ENCODE results near the gene HEPN1.

Gene HEPN1

DNA sequence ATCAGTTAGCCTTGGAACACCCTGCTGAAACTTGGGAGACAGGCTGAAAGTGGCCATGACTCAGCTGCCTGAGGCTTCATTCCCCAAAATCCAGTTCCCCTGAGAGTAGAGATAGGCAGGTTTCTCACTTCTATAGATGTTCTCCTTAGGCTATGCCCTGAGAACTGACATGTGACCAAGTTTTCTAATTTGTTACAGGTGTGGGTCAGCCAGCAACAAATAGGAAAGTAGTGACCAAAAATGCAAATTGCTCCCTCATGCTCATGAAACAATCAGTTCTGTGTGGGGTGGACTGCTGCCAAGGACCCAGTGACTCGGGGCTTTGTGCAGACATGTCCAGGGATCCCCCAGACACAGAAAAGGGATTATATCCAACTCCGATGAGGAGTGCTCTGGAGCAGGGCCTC is 27.7 kb downstream of the HEPN1 start:
- Histone ChIP-seq H3F3A (ENCODE audit: insufficient read depth, low read length) (no peaks in the 10 kb centered on the region), H4K20me1 (ENCODE audit: insufficient read depth, low read length) (no peaks in the 10 kb centered on the region), H3K9ac (ENCODE audit: low read length) (no peak overlapping the region), H3K79me2 (ENCODE audit: insufficient read depth, low read length) (no peaks in the 10 kb centered on the region), H3K27ac (ENCODE audit: low read depth, low read length, poor library complexity, severe bottlenecking) (no peak overlapping the region), H3K36me3 (ENCODE audit: insufficient read depth, low read length) (no peaks in the 10 kb centered on the region), H3K9me2 (ENCODE audit: low read depth, low read length) (no peaks in the 10 kb centered on the region), H3K4me1 (ENCODE audit: insufficient read depth, low read length, severe bottlenecking) (no peaks in the 10 kb centered on the region), H3K4me3 (ENCODE audit: low read depth, low read length, poor library complexity, severe bottlenecking) (no peak overlapping the region), H2AFZ (ENCODE audit: low read length) (no peak overlapping the region), H3K9me3 (ENCODE audit: low read length) (no peaks in the 10 kb centered on the region), H3K27me3 (ENCODE audit: insufficient read depth, low read length) (no peaks in the 10 kb centered on the region), H3K4me2 (ENCODE audit: low read length) (no peak overlapping the region)
- TF ChIP-seq, protein P1, sequence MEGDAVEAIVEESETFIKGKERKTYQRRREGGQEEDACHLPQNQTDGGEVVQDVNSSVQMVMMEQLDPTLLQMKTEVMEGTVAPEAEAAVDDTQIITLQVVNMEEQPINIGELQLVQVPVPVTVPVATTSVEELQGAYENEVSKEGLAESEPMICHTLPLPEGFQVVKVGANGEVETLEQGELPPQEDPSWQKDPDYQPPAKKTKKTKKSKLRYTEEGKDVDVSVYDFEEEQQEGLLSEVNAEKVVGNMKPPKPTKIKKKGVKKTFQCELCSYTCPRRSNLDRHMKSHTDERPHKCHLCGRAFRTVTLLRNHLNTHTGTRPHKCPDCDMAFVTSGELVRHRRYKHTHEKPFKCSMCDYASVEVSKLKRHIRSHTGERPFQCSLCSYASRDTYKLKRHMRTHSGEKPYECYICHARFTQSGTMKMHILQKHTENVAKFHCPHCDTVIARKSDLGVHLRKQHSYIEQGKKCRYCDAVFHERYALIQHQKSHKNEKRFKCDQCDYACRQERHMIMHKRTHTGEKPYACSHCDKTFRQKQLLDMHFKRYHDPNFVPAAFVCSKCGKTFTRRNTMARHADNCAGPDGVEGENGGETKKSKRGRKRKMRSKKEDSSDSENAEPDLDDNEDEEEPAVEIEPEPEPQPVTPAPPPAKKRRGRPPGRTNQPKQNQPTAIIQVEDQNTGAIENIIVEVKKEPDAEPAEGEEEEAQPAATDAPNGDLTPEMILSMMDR (IDR thresholded peaks at IDR 0.05; ENCODE audit: low read length), result no peak
- TF ChIP-seq EZH2 (IDR thresholded peaks at IDR 0.05; ENCODE audit: borderline replicate concordance, low read length), result no peak

DNA sequence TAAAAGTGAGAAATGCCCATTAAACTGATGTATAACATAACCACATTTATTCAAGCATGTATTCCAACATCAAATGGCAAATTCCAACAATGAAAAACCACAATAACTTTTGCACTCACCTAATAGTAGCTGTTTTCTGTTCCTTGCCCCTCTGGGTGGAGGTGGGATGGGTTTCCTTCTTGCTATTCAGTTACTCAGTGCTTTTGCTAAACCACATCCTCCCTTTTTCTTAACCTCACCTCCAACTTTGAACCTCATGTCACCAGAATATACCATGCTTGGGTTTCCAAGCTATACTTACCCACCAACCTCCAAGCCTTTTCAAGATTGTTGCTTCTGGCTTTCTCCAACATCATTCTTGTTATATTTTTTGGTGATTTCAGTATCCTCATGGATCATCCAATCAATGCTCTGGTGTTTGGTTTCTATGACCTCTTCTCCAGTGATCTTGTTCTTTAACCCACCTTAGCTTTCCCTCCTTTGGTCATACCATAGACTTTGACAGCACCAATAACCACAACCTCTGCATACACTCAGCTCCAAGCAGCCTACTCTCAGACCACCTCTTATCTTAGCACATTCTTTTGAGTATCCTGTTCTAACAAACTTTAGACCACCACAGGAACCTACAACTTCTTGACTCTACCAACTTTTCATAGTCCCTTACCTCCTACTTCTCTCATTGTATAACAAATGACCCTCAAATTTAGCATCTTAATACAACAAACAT is 31.7 kb downstream of the HEPN1 start:
- no peaks in the 10 kb centered on the region for H4K20me1 ChIP-seq (ENCODE audit: insufficient read depth, low read length)
- TF ChIP-seq, protein P1 (IDR thresholded peaks at IDR 0.05; ENCODE audit: low read length), result no peak
- TF ChIP-seq EZH2 (IDR thresholded peaks at IDR 0.05; ENCODE audit: borderline replicate concordance, low read length), result no peak
- no peak overlapping the region for H3K27ac ChIP-seq (ENCODE audit: low read depth, low read length, poor library complexity, severe bottlenecking)
- no peaks in the 10 kb centered on the region for H3K27me3 ChIP-seq (ENCODE audit: insufficient read depth, low read length)
- no peak overlapping the region for H3K4me3 ChIP-seq (ENCODE audit: low read depth, low read length, poor library complexity, severe bottlenecking)
- H3K9ac ChIP-seq (ENCODE audit: low read length), result no peak overlapping the region
- peaks cover 16% of the 10 kb centered on the region for H3K4me1 ChIP-seq (ENCODE audit: insufficient read depth, low read length, severe bottlenecking)
- no peaks in the 10 kb centered on the region for H3K9me2 ChIP-seq (ENCODE audit: low read depth, low read length)
- H3K4me2 ChIP-seq (ENCODE audit: low read length), result no peak overlapping the region
- no peaks in the 10 kb centered on the region for H3K9me3 ChIP-seq (ENCODE audit: low read length)
- H3K79me2 ChIP-seq (ENCODE audit: insufficient read depth, low read length), result no peaks in the 10 kb centered on the region
- no peaks in the 10 kb centered on the region; the same call in 1 of the 2 replicates for H3K36me3 ChIP-seq (ENCODE audit: insufficient read depth, low read length)
- H3F3A ChIP-seq (ENCODE audit: insufficient read depth, low read length), result no peaks in the 10 kb centered on the region
- H2AFZ ChIP-seq (ENCODE audit: low read length), result no peak overlapping the region

GRCh38 chr11:124951341-124951740 is 32.3 kb downstream of the HEPN1 start:
- Histone ChIP-seq H3K79me2 (ENCODE audit: insufficient read depth, low read length) (no peaks in the 10 kb centered on the region), H3K27ac (ENCODE audit: low read depth, low read length, poor library complexity, severe bottlenecking) (no peak overlapping the region), H3K9ac (ENCODE audit: low read length) (no peak overlapping the region), H3K9me3 (ENCODE audit: low read length) (no peaks in the 10 kb centered on the region), H3K9me2 (ENCODE audit: low read depth, low read length) (no peaks in the 10 kb centered on the region), H3K27me3 (ENCODE audit: insufficient read depth, low read length) (no peaks in the 10 kb centered on the region), H3F3A (ENCODE audit: insufficient read depth, low read length) (no peaks in the 10 kb centered on the region), H2AFZ (ENCODE audit: low read length) (no peak overlapping the region), H4K20me1 (ENCODE audit: insufficient read depth, low read length) (no peaks in the 10 kb centered on the region), H3K4me1 (ENCODE audit: insufficient read depth, low read length, severe bottlenecking) (peaks cover 16% of the 10 kb centered on the region), H3K4me2 (ENCODE audit: low read length) (no peak overlapping the region), H3K36me3 (ENCODE audit: insufficient read depth, low read length) (no peaks in the 10 kb centered on the region; the same call in 1 of the 2 replicates), H3K4me3 (ENCODE audit: low read depth, low read length, poor library complexity, severe bottlenecking) (no peak overlapping the region)
- TF ChIP-seq EZH2 (IDR thresholded peaks at IDR 0.05; ENCODE audit: borderline replicate concordance, low read length), result no peak
- TF ChIP-seq, protein P1 (IDR thresholded peaks at IDR 0.05; ENCODE audit: low read length), result no peak
